ENCODE measurements around the gene PRDM16.
"Not testable (repeated sequence)": the region's sequence is repeated elsewhere in the genome, so short reads cannot be mapped to it uniquely, and the experiment has no call there.

The PRDM16 gene

GRCh38 chr1:3272321-3273045 lies 203.5 kb downstream of the PRDM16 start:
- no peak for FAIRE-seq

- FAIRE-seq: no peak
These were observed 204.4 kb downstream of the PRDM16 start for GRCh38 chr1:3273447-3273846.

GRCh38 chr1:3274972-3275371 lies 206.0 kb downstream of the PRDM16 start:
- FAIRE-seq: no peak

- no peak for FAIRE-seq
These were observed 206.7 kb downstream of the PRDM16 start for GRCh38 chr1:3275471-3276340.

GRCh38 chr1:3276341-3276800 lies 207.4 kb downstream of the PRDM16 start:
- FAIRE-seq: no peak

GRCh38 chr1:3277011-3277471 lies 208.0 kb downstream of the PRDM16 start:
- no peak for FAIRE-seq

GRCh38 chr1:3277623-3278022 lies 208.6 kb downstream of the PRDM16 start:
- no peak for FAIRE-seq

GRCh38 chr1:3278416-3279181 lies 209.6 kb downstream of the PRDM16 start:
- no peak for FAIRE-seq

GRCh38 chr1:3279182-3279470 lies 210.1 kb downstream of the PRDM16 start:
- no peak for FAIRE-seq

- no peak for FAIRE-seq
These were observed 212.7 kb downstream of the PRDM16 start for GRCh38 chr1:3281735-3282134.

GRCh38 chr1:3282186-3282585 lies 213.2 kb downstream of the PRDM16 start:
- no peak for FAIRE-seq

- FAIRE-seq: no peak
These were observed 213.8 kb downstream of the PRDM16 start for GRCh38 chr1:3282656-3283430.

- FAIRE-seq: no peak
These were observed 214.8 kb downstream of the PRDM16 start for GRCh38 chr1:3283849-3284248.

GRCh38 chr1:3284691-3285090 lies 215.7 kb downstream of the PRDM16 start:
- FAIRE-seq: no peak

- no peak for FAIRE-seq
These were observed 216.2 kb downstream of the PRDM16 start for GRCh38 chr1:3285106-3285740.

GRCh38 chr1:3287095-3287494 lies 218.1 kb downstream of the PRDM16 start:
- not testable (repeated sequence) for FAIRE-seq

- FAIRE-seq: no peak
These were observed 218.7 kb downstream of the PRDM16 start for GRCh38 chr1:3287656-3288160.

- FAIRE-seq: no peak
These were observed 220.5 kb downstream of the PRDM16 start for GRCh38 chr1:3289502-3289901.

- FAIRE-seq: no peak
These were observed 221.4 kb downstream of the PRDM16 start for GRCh38 chr1:3290438-3290837.

- no peak for FAIRE-seq
These were observed 221.9 kb downstream of the PRDM16 start for GRCh38 chr1:3290915-3291314.

- no peak for FAIRE-seq
These were observed 223.2 kb downstream of the PRDM16 start for GRCh38 chr1:3292051-3292722.

Data from TTC549 (cell line).